Cardiac fibroblast (primary cell): ENCODE data around the gene DRP2.
"Not testable (repeated sequence)": the region's sequence is repeated elsewhere in the genome, so short reads cannot be mapped to it uniquely, and the experiment has no call there.

Experiments used
- DNase-seq, 2 donors: peaks; one replicate each; pipeline versions ENCODE4 v3.0.0 to v3.0.0-alpha.2; 2010; ENCODE audit warnings: low read depth in 2 of 2
- H3K4me3 ChIP-seq, 2 donors: replicated peaks in 1 of 2; 1 replicate in 1 of 2; 2 replicates in 1 of 2; pipeline ENCODE4 v1.5.1; 2011; ENCODE audit warnings: low read depth in 2 of 2, low read length in 2 of 2, mild to moderate bottlenecking in 2 of 2, moderate library complexity in 1 of 2
- TF ChIP-seq, protein P1 (sequence below): IDR thresholded peaks from one replicate; pipeline ENCODE4 v1.5.1; 2011; ENCODE audit warnings: low read depth, mild to moderate bottlenecking, low read length, inconsistent platforms

Gene DRP2, protein sequence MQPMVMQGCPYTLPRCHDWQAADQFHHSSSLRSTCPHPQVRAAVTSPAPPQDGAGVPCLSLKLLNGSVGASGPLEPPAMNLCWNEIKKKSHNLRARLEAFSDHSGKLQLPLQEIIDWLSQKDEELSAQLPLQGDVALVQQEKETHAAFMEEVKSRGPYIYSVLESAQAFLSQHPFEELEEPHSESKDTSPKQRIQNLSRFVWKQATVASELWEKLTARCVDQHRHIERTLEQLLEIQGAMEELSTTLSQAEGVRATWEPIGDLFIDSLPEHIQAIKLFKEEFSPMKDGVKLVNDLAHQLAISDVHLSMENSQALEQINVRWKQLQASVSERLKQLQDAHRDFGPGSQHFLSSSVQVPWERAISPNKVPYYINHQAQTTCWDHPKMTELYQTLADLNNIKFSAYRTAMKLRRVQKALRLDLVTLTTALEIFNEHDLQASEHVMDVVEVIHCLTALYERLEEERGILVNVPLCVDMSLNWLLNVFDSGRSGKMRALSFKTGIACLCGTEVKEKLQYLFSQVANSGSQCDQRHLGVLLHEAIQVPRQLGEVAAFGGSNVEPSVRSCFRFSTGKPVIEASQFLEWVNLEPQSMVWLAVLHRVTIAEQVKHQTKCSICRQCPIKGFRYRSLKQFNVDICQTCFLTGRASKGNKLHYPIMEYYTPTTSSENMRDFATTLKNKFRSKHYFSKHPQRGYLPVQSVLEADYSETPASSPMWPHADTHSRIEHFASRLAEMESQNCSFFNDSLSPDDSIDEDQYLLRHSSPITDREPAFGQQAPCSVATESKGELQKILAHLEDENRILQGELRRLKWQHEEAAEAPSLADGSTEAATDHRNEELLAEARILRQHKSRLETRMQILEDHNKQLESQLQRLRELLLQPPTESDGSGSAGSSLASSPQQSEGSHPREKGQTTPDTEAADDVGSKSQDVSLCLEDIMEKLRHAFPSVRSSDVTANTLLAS

DNA sequence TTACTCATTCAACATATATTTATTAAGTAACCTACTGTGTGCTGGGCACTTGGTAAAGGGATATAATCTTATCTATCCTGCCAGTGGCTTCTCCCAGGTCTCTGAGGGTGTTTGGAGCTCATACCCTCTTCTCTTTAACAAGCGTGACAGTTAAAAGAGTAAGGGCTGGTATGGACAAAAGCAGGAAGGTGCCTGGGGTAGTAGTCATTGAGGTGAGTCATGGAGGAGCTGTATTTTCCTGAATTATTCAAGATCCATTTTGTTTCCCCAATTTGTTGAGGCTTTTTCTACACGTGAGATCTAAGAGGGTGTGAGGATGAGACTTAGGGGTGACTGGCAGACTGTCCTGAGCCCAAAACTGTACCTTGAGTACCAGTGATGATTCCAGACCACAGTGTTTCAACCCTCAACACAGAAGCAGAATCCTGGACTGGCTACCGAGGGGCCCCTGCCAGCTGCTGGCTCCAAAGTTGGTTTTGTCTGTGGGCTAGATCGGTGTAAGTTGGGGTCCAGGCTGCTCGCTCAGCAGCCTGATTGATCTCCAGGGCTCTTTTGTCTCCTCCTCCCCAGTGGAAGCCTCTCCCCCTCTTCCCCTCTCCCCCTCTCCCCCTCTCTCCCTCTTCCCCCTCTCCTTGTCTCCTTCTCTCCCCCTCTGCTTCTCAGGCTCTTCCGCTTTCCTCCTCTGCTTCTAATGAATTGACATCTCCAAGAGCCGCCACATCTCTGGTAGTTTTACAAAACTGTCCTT is at the start of gene DRP2:
Gene DRP2 (plus strand): TSS at position 671 of the 748 bp plus-strand sequence. CDS start 11,862 bp downstream, outside the sequence.
- H3K4me3 ChIP-seq, result peak within 1 kb of the TSS in 1 of 2 donors; percentile 47
- TF ChIP-seq, protein P1, sequence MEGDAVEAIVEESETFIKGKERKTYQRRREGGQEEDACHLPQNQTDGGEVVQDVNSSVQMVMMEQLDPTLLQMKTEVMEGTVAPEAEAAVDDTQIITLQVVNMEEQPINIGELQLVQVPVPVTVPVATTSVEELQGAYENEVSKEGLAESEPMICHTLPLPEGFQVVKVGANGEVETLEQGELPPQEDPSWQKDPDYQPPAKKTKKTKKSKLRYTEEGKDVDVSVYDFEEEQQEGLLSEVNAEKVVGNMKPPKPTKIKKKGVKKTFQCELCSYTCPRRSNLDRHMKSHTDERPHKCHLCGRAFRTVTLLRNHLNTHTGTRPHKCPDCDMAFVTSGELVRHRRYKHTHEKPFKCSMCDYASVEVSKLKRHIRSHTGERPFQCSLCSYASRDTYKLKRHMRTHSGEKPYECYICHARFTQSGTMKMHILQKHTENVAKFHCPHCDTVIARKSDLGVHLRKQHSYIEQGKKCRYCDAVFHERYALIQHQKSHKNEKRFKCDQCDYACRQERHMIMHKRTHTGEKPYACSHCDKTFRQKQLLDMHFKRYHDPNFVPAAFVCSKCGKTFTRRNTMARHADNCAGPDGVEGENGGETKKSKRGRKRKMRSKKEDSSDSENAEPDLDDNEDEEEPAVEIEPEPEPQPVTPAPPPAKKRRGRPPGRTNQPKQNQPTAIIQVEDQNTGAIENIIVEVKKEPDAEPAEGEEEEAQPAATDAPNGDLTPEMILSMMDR, result no peak
- peak in 1 of 2 donors; percentile 69 for DNase-seq

DNA sequence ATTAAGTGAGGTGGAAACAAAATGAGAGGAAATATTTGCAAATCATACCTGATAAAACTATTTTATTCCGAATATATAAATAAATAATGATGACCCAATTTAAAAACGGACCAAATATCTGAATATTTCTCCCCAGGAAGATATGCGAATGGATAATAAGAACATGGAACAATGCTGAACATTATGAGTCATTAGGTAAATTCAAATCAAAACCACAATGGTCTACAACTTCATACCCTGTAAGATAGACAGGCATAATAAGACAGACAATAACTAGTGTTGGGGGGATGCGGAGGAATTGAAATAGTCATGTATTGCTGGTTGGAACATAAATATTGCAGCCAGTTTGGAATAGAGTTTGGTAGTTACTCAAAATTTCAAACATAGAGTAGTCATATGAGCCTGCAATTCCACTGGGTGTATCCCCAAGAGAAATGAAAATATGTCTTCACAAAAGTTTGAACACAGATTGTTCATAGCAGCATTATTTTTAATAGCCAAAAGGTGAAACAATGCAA is 47.6 kb upstream of the DRP2 start:
- TF ChIP-seq, protein P1, result no peak
- peak in 1 of 2 donors; percentile 52 for DNase-seq
- no peak overlapping the region for H3K4me3 ChIP-seq

DNA sequence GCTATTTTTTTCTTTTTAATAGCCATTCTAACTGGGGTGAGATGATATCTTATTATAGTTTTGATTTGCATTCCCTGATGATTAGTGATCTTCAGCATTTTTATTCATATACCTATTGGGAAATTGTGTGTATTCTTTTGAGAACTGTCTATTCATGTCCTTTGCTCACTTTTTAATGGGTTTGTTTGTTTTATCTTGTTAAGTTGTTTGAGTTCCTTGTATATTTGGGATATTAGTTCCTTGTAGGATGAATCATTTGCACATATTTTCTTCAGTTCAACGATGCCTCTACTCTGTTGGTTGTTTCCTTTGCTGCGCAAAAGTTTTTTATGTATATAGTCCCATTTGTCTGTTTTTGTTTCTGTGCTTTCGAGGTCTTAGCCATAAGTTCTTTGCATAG is 43.1 kb upstream of the DRP2 start:
- TF ChIP-seq, protein P1, result no peak

DNA sequence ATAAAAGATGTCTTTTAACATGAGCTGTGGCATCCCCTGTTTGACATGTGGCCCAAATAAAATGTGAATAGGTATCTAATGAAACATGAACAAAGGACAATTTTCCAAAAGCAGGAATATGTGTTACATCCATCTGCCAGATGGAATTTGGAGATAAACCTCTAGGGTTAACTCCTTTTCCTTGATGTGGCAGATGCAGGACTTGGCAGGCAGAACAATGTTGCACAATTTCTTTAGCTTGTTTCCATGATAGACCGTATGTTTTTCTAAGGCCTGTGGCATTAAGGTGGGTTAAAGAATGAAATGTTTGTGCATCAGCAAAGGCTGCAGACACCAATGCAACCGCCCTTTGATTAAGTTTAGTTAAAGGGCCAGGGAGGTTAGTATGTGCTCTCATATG is 34.7 kb upstream of the DRP2 start:
- not testable (repeated sequence) for H3K4me3 ChIP-seq
- peak; percentile 32 to 34 for DNase-seq

More for the DNA sequence above, 43.1 kb upstream of the DRP2 start:
- DNase-seq, result no peak
- H3K4me3 ChIP-seq, result no peak overlapping the region

DNA sequence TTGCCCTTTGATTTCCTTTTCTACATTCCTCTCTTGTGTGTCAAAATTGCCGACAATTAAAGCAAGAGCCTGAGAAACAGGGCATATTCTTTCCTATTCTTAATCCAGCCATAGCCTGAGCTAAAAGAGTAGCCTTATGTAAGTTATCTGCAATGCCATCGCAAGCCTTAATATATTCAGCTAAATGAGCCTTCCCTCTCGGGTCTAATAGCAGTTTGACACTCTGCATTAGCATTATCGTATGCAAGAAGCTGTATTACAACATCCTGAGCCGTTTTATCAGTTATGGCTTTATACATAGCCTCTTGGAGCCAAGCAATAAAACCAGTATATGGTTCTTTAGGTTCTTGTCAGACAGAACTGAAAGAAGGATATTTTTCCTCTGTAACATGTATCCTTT is 31.6 kb upstream of the DRP2 start:
- DNase-seq, H3K4me3 ChIP-seq: not testable (repeated sequence)

DNA sequence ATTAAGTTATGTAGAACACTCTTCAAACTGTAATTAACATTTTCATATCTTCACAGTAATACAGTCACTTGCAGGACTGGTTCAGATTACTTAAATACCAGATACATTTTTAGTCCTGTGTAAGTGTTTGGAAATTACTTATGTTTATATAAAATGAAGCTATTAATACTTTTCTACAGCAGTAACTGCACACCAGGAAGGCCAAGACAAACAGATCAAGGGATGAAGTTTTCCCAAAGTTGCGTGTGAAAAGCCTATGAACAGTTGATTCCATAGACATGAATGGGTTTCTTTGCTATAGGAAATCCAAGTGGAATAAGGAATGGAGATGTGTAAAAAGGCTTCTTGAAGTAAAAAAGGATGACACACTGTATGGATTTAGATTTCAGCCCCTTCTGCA is 28.9 kb upstream of the DRP2 start:
- TF ChIP-seq, protein P1, result no peak
- DNase-seq, result no peak
- no peak overlapping the region for H3K4me3 ChIP-seq

DNA sequence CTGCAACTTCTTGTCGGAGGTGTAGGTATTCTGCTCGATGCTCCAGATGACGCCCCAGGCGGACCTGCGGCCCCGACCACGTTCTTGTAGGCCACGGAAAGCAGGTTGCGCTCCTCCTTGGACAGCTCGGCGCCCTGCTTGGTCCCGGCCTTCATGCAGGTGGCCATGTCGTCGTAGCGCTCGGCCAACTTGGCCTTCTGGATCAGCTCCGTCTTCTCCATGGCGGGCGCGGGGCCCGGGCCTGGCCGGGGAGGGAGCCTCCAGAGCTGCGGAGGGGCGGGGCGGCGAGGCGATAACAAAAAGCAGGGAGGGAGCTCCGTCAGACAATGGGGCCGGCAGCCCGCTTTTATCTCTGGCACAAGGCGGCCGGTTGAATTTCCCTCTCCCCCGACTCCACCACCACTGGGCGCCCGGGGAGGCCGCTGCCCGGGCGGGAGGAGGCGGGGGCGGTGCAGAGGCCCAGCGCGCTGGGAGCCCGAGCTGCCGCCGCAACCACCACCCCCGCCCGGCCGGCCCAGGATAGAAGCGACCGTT is 28.3 kb upstream of the DRP2 start:
- DNase-seq, result peak in 1 of 2 donors; percentile 35
- peak overlapping the region in 1 of 2 donors; percentile 4 for H3K4me3 ChIP-seq
- TF ChIP-seq, protein P1, result no peak
